OCI-LY3 (cell line): ENCODE results near the gene MORN2.
"Not testable (repeated sequence)": the region's sequence is repeated elsewhere in the genome, so short reads cannot be mapped to it uniquely, and the experiment has no call there.

Experiments used
- H2AFZ ChIP-seq: fragments of 200-600, 300-600 bp; shearing (Covaris generic); 2 replicates; pipeline ENCODE4 v1.6.0; 2014; ENCODE audit warnings: antibody characterized with exemption, low read depth, low read length
- H3K27ac ChIP-seq: fragments of 200-600, 300-600 bp; sonication (generic); 2 replicates; pipeline ENCODE4 v1.5.1; 2014; ENCODE audit warnings: mild to moderate bottlenecking, low read length, moderate library complexity, mixed read lengths
- H3K27me3 ChIP-seq: fragments of 200-600, 300-600 bp; sonication (generic); 2 replicates; pipeline ENCODE4 v1.6.1; 2014; ENCODE audit warnings: low read depth, low read length, mixed read lengths
- H3K36me3 ChIP-seq: fragments of 200-600, 300-600 bp; sonication (generic); replicated peaks from 2 replicates; pipeline ENCODE3; 2014; ENCODE audit warnings: low read depth, low read length, mixed read lengths
- H3K4me1 ChIP-seq: fragments of 300-600, 200-600 bp; sonication (generic); 2 replicates; pipeline ENCODE4 v1.6.1; 2014; ENCODE audit warnings: low read length, mixed read lengths
- H3K4me2 ChIP-seq: fragments of 200-600, 300-600 bp; sonication (generic); 2 replicates; pipeline ENCODE4 v1.6.1; 2014; ENCODE audit warnings: low read length, mixed read lengths
- H3K4me3 ChIP-seq: fragments of 300-600, 200-600 bp; sonication (generic); 2 replicates; pipeline ENCODE4 v1.5.1; 2014; ENCODE audit warnings: antibody characterized with exemption, mild to moderate bottlenecking, low read length, moderate library complexity
- H3K79me2 ChIP-seq: fragments of 300-600, 200-600 bp; shearing (Covaris generic); 2 replicates; pipeline ENCODE4 v1.6.1; 2014; ENCODE audit warnings: mild to moderate bottlenecking, low read length, mixed read lengths
- H3K9ac ChIP-seq: fragments of 300-600, 200-600 bp; shearing (Covaris generic); 2 replicates; pipeline ENCODE4 v1.6.0; 2014; ENCODE audit warnings: mild to moderate bottlenecking, low read length, moderate library complexity
- H3K9me3 ChIP-seq: fragments of 200-600, 300-600 bp; shearing (Covaris generic); 2 replicates; pipeline ENCODE4 v1.6.1; 2014; ENCODE audit warnings: low read length, mixed read lengths; ENCODE audit not compliant: insufficient read depth
- H4K20me1 ChIP-seq: fragments of 200-600, 300-600 bp; sonication (generic); 2 replicates; pipeline ENCODE4 v1.6.1; 2016; ENCODE audit warnings: low read length, mixed read lengths; ENCODE audit not compliant: insufficient read depth
- EZH2phosphoT487 ChIP-seq: fragments of 200-600 bp; shearing (Covaris generic); IDR thresholded peaks from 2 replicates; pipeline ENCODE4 v1.6.1; 2018; ENCODE audit warnings: antibody characterized with exemption, mixed run types, low read depth
- TF ChIP-seq, protein P1 (sequence below): fragments of 200-600, 300-600 bp; sonication (generic); IDR thresholded peaks from 2 replicates; pipeline ENCODE4 v1.5.1; 2014; ENCODE audit warnings: antibody characterized with exemption, low read length, low read depth

MORN2 gene

DNA sequence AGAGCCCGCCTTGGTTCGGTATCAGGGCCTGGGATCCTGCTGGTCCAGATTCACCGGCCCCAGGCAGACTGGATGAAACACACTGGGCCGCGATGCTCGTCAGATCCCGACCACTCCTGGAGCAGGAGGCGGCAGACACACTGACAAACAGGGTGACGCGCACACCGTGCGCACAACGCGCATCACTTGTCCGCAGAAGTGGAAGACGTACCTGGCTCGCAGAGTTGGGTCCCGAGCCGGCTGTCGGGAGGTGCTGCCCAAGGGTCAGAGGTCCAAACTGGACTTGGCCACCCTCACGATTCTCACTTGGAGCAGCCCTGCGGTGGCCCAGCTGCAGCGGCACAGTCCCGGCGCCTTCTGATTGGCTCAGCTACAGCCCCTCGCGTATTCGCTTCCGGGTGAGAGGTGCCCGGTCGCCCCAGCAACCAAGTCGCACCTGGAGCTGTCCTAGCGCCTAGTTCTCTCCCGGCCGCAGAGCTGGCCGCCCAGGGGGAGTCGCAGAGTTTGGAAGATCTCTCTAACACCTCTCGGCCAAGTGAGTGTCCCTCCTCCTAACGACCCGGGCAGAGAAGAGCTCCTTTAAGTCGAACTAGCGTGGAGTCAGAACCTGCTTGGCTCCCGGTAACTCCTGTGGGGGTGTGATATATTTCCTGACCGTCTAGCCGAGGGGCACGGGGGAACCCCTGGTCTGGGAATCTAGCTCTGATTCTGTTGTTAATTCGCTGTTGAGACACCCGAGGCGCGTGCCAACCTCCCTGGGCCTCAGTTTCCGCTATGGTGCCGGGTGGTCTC lies at the start of gene MORN2, which contains the start of gene DHX57:
Gene MORN2 (plus strand): TSS at position 401 of the 792 bp plus-strand sequence.
Gene DHX57 (minus strand): TSS at position 359 of the 792 bp plus-strand sequence. CDS start 7,529 bp downstream, outside the sequence.
- Histone ChIP-seq H3K9ac (peak within 1 kb of the TSS; percentile 64), H3K27me3 (no peaks in the 10 kb centered on the region), H3K9me3 (no peaks in the 10 kb centered on the region), H3K79me2 (peaks cover 16% of the 10 kb centered on the region), H3K36me3 (peaks cover 5% of the 10 kb centered on the region), H3K4me1 (peaks cover 9% of the 10 kb centered on the region), H3K4me2 (peak within 1 kb of the TSS; percentile 93), H3K27ac (no peak within 1 kb of the TSS), H2AFZ (peak within 1 kb of the TSS; percentile 94), H4K20me1 (no peaks in the 10 kb centered on the region), H3K4me3 (peak within 1 kb of the TSS; percentile 95)
- TF ChIP-seq, protein P1, sequence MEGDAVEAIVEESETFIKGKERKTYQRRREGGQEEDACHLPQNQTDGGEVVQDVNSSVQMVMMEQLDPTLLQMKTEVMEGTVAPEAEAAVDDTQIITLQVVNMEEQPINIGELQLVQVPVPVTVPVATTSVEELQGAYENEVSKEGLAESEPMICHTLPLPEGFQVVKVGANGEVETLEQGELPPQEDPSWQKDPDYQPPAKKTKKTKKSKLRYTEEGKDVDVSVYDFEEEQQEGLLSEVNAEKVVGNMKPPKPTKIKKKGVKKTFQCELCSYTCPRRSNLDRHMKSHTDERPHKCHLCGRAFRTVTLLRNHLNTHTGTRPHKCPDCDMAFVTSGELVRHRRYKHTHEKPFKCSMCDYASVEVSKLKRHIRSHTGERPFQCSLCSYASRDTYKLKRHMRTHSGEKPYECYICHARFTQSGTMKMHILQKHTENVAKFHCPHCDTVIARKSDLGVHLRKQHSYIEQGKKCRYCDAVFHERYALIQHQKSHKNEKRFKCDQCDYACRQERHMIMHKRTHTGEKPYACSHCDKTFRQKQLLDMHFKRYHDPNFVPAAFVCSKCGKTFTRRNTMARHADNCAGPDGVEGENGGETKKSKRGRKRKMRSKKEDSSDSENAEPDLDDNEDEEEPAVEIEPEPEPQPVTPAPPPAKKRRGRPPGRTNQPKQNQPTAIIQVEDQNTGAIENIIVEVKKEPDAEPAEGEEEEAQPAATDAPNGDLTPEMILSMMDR, result no peak
- TF ChIP-seq EZH2phosphoT487, result no peak

DNA sequence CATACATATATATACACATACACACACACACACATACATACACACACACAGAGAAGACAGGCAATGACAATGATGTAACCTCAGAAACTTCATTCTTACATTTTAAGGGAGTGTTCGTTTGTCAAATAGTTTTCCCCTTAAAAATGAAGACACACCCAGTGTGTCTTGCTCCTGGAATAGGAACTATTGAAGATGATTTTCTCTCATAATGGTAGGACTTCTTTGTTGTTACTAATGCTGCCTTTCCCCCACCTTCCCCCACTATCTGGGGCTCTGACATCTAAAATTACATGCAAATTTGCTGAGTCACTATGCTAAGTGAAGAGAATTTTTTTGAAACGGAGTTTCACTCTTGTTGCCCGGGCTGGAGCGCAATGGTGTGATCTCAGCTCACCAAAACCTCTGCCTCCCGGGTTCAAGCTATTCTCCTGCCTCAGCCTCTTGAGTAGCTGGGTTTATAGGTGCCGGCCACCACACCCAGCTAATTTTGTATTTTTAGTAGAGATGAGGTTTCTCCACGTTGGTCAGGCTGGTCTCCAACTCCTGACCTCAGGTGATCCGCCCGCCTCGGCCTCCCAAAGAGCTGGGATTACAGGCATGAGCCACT lies 48.1 kb upstream of the MORN2 start:
- H3K36me3 ChIP-seq, result peaks cover 19% of the 10 kb centered on the region
- H3K9me3 ChIP-seq, H3K27me3 ChIP-seq, H3K79me2 ChIP-seq, H4K20me1 ChIP-seq: not testable (repeated sequence)
- peak overlapping the region; percentile 6; the same call in 1 of the 2 replicates for H2AFZ ChIP-seq
- peak overlapping the region; percentile 30; the same call in 1 of the 2 replicates for H3K9ac ChIP-seq
- peak overlapping the region; percentile 5 for H3K4me3 ChIP-seq
- peak overlapping the region; percentile 45 for H3K4me2 ChIP-seq
- H3K4me1 ChIP-seq, result peaks cover 16% of the 10 kb centered on the region
- peak overlapping the region; percentile 46 for H3K27ac ChIP-seq

DNA sequence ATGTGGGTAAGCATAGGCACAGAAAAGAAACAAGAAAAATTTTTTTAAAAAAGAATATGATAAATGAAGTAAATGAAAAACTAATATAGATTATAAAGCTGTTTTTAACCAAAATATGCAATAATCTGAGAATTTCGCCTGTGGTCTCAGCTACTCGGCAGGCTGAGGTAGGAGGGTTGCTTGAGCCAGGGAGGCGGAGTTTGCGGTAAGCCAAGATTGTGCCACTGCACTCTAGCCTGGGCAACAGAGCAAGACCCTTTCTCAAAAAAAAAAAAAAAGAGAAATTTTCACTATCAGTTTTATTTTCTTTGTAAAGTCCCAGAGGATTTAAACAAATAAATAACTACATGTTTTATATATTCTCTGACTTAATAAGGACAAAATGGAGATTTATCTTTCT lies 47.3 kb upstream of the MORN2 start:
- H2AFZ ChIP-seq, result no peak overlapping the region
- no peak overlapping the region for H3K4me2 ChIP-seq
- H3K9ac ChIP-seq, result no peak overlapping the region
- H3K79me2 ChIP-seq, result no peaks in the 10 kb centered on the region
- TF ChIP-seq EZH2phosphoT487, result no peak
- TF ChIP-seq, protein P1, result no peak
- H3K27ac ChIP-seq, result no peak overlapping the region
- H3K9me3 ChIP-seq, result no peaks in the 10 kb centered on the region
- H3K36me3 ChIP-seq, result peaks cover 17% of the 10 kb centered on the region
- H4K20me1 ChIP-seq, result no peaks in the 10 kb centered on the region
- H3K4me1 ChIP-seq, result peaks cover 16% of the 10 kb centered on the region
- no peak overlapping the region for H3K4me3 ChIP-seq
- no peaks in the 10 kb centered on the region for H3K27me3 ChIP-seq

DNA sequence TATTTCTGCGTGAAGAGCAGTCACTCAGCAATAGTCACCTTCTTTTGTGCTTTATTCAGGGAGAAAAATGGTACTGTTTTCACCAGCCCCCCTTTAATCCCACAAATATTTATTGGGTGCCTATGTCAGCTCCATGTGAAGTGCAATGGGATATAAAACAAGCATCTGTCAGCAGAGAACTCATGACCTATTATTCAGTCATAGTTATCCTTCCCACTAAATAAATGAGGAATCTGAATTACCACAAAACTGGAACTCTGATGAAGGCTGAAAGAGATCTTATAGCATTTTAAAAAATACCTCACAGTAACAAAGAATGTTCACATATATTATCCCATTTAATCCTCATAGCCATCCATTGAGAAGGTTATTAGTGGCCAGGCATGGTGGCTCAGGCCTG lies 45.8 kb upstream of the MORN2 start:
- H3K79me2 ChIP-seq, result no peaks in the 10 kb centered on the region
- peaks cover 22% of the 10 kb centered on the region for H3K4me1 ChIP-seq
- no peak overlapping the region for H3K4me2 ChIP-seq
- no peak overlapping the region for H3K27ac ChIP-seq
- no peak overlapping the region for H3K4me3 ChIP-seq
- no peaks in the 10 kb centered on the region for H3K9me3 ChIP-seq
- no peak for TF ChIP-seq EZH2phosphoT487
- TF ChIP-seq, protein P1, result no peak
- H3K9ac ChIP-seq, result no peak overlapping the region
- no peaks in the 10 kb centered on the region for H4K20me1 ChIP-seq
- peaks cover 13% of the 10 kb centered on the region for H3K36me3 ChIP-seq
- no peaks in the 10 kb centered on the region for H3K27me3 ChIP-seq
- H2AFZ ChIP-seq, result no peak overlapping the region
